NCI-H187 (cell line): ENCODE measurements around the gene NFIB.

ENCODE experiments used
- DNase-seq, 2 experiments: peaks; one replicate each; lab custom pipeline; 2025; lab: John Stamatoyannopoulos, UW

NFIB gene

DNA sequence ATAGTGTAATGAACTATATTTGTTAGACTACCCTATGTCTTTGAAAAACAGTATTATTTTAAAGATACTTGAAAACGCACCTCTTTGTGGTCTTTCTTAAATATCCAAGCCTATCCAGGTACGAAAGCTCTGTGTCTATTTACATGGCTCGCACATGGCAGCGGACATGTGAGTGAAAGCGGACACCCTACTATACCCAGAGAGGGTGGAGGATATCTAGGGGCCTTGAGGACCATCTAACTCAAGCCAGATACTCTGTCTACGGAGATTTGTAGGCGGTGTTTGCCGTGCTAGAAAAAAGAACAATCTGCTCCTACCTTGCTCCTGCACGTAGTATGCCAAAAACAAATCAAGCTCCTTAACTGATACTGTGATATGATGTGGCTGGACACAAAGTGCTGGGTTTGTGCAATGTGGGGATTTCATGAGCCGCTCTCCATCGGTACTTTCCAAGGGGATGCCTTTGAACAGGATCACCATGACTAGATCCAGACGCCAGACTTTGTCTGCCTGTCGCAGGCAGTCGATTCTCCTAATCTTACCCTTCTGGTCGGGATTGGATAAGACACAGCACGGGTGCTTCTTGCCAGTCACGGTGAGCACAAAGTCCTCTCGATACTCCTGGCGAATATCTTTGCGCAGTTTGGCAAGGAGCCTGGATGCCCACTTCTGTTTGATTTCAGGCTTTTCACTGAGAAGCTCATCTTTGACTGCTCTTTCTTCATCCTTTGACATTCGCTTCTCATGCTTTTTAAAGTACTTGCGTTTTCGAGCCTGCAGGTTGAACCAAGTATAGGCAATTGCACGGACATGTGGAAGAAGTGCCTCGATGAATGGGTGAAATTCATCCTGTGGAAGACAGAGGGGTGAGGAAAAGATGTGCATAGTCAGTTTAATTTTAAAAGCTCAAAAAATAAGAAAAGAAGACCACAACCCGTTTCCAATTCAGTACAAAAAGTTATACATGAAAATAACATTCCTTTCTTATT is 7.0 kb downstream of the NFIB start:
- no peak for DNase-seq

GRCh38 chr9:14306188-14306587 is 7.8 kb downstream of the NFIB start:
- DNase-seq: no peak

GRCh38 chr9:14304259-14304658 is 9.7 kb downstream of the NFIB start:
- no peak for DNase-seq

GRCh38 chr9:14303521-14303920 is 10.4 kb downstream of the NFIB start:
- no peak for DNase-seq

DNA sequence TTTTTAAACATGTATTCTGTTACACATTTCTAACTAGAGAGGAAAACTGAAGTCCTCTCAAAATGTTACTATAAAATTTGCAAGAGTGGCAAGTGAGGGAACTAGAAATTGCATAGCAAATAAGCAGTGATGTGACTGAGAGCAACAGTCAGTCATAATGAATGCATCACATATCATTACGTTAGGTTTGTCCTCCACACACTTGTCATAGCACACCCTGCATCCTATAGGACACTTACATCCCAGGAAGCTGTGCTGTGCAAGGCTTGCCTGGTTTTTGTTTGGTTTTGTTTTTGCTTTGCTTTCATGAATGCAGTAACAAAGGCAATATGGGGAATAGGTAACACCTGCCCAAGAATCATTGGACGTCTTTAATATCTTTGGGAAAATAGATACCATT is 10.8 kb downstream of the NFIB start:
- no peak for DNase-seq

DNA sequence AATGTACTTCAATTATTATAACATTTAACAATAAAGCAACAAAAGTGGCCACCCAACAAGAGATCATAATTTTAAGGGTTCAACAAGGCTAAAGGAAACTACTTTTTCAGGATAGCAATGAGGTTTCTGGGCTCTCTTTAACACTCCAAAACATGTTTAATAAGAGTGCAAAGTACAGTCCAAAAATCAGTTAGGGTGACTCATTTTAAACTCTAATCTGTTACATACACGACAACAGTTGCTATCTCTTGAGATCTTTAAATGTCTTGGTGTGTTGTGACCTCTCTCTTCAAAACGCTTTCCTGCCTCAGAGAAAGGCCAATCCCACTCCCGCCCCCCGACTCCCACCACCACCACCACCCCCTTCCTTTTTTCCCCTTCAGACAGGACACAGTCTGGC is 11.5 kb downstream of the NFIB start:
- no peak for DNase-seq

GRCh38 chr9:14301583-14302021 is 12.3 kb downstream of the NFIB start:
- DNase-seq: no peak

DNA sequence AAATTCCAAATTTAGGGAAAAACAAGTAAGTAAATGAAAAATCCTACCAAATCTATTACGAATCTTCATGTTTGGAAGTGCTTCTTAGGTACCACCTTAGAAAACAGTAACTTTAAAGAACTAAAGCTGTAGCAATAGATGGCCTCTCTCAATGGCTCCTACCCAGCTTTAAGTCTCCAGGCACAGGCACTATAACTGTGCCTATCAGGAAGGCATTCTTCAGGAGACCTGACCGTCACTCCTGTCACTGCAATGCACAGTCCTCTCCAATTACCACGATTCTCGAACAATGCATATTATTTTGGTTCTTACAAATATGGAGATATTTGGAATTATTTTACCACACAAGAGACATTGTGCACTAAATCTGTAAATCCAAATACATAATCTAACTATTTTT is 12.9 kb downstream of the NFIB start:
- DNase-seq: no peak

DNA sequence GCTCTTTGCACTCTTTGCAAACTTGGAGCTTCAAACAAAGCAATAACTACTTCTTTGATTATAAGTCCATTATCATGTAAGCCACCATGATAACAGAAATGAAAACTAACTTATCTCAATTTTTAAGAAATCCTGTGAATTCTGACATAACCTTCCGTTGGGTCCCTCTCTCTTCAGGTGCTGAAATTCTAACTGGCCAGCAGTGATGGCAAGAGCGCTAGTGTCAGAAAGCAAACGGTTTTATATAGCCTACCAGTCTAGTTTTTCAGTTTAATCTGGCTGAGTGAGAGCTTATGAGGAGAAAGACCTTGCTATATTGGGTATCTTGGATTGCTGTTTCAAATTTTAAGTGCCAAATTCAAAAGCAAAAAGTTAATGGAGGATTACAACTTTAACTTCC is 13.4 kb downstream of the NFIB start:
- no peak for DNase-seq

GRCh38 chr9:14300040-14300439 is 13.9 kb downstream of the NFIB start:
- no peak for DNase-seq

GRCh38 chr9:14298601-14299022 is 15.3 kb downstream of the NFIB start:
- DNase-seq: no peak

DNA sequence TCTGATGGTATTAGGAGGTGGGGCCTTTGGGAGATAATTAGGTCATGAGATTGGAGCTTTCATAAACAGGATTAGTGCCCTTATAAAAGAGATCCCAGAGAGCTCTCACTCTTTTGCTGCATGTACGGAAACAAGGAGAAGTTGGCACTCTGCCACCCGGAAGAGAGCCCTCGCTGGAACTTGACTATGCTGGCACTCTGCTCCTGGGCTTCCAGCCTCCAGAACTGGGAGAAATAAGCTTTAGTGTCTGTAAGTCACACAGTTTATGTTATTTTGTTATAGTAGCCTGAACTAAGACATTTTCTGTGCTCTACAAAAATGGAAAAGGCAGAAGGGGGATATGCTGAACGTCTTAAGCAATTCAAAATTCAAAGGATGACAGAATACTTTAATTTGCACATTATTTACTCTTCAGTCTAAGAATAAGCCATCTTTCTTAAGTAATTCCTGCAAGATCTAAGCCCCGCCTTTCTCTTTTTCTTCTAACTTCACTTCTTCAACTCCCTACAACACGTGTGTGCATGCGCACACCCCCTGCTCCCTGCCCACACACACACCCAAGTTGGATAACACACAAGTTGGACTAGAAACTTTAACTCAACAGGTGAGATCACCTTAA is 17.3 kb downstream of the NFIB start:
- DNase-seq: no peak

GRCh38 chr9:14294659-14295058 is 19.3 kb downstream of the NFIB start:
- no peak for DNase-seq

GRCh38 chr9:14293801-14294200 is 20.1 kb downstream of the NFIB start:
- no peak for DNase-seq

DNA sequence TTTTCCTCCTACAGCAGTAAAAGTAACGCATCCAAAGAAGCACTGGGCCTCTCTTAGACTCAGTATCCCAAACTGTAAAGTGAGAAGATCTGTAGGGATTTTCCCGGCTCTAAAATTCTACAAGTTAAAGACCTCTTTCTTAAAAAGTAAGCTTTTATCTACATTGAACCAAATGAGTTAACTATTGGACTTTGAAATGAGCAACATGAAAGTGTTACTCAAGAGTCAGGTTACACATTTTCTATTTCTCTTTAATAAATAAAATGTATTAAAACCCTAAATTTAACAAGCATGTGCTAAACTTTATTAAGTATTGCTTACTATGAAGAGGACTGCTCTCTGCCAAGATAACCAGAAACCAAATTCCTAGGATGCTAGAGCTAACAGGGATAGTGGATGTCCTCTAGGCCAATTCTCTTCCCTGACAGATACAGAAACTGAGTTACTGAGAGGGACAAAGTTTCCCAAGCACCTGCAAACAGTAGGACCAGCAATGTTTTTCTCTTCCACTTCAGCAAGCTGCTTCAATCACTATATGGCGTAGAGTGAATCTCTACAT is 21.7 kb downstream of the NFIB start:
- no peak for DNase-seq

GRCh38 chr9:14289916-14290315 is 24.0 kb downstream of the NFIB start:
- no peak for DNase-seq

- no peak for DNase-seq
Observed at GRCh38 chr9:14288433-14288832, 25.5 kb downstream of the NFIB start.

DNA sequence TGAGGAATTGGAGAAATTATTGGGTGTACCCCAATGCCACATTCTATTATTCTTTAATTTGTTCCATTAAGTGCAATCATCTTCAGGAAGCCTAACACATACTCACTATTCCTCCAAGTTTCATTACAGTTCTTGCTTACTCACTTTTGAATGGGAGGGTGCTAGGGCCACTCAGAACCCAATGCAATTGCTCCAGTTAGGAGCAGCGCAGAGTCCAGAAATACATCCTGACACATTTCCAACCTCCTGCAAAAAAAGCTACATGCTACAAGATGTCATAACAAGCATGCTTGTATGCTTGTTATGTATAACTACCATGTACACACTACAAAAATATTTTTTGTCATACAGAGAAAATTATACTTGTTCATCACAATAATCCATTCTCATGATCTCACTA is 27.8 kb downstream of the NFIB start:
- no peak for DNase-seq

- no peak for DNase-seq
Observed at GRCh38 chr9:14283276-14283675, 30.7 kb downstream of the NFIB start.

DNA sequence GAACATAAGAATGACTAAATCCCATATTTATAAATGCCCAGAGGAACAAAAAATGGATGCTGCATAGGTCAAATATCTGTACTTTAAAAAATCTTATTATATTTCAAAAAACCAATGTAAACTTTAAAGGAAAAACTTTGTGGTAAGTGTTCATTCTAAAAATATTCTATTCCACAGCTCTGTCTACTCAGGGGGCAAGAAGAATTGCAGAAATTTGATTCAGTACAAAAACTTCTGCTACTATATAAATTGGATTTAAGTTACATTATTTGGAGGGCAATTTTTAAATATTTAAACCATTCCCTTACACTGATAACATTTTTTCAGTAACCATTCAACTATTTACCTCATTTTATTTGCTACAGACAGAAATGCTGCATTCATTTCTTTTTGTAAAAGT is 32.1 kb downstream of the NFIB start:
- DNase-seq: no peak

DNA sequence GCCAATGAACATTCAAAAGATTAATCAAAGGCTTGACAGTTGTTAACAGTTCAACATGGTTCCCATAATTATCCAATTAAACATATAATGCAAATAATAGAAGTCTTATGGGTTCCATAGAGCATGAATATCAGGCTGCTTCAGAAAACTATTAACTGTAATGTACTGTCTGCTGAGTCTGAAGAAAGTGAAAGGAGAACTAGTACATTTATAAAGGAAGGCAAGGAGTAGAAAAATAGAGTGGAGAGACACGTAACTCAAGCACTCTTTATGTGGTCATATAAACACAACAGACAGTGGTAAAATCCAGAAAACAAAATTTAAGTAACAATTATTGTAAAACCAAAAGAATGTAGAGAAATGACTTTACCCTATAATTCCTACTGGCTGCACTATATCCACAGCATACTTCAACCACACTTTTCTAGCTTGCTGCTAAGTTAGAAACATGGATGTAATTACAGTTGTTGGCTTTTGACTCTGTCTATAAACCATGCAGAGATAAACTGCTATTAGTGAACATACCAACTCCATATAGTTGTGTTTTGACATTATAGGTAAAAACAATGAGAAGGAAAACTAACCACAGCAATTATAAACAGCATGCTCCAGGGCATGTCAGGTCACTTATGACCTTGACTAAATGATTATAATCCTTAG is 32.7 kb downstream of the NFIB start:
- no peak for DNase-seq

- no peak for DNase-seq
Observed at GRCh38 chr9:14279671-14280070, 34.3 kb downstream of the NFIB start.
